GM12864 (cell line): ENCODE measurements around the gene TGFBR3.

ENCODE experiments used
- DNase-seq: peaks from one replicate; pipeline ENCODE4 v3.0.0-alpha.2; 2011; ENCODE audit warnings: low read depth
- H3K4me3 ChIP-seq: 2 replicates; pipeline ENCODE4 v1.5.1; 2011; ENCODE audit warnings: mild to moderate bottlenecking, low read depth, low read length, control low read depth
- CTCF ChIP-seq: IDR thresholded peaks from 2 replicates; pipeline ENCODE4 v1.5.1; 2011; ENCODE audit warnings: low read depth, mild to moderate bottlenecking, moderate library complexity, low read length, control low read depth, inconsistent platforms; ENCODE audit errors: missing control alignments

Gene TGFBR3

GRCh38 chr1:91916811-91917460 is 31.0 kb upstream of the TGFBR3 start:
- no peak for TF ChIP-seq CTCF
- no peak overlapping the region for H3K4me3 ChIP-seq
- DNase-seq: no peak

- no peak overlapping the region for H3K4me3 ChIP-seq
- no peak for TF ChIP-seq CTCF
- no peak for DNase-seq
Observed at GRCh38 chr1:91916046-91916445, 30.1 kb upstream of the TGFBR3 start.

GRCh38 chr1:91913018-91913417 is 27.1 kb upstream of the TGFBR3 start:
- TF ChIP-seq CTCF: no peak
- DNase-seq: no peak

GRCh38 chr1:91912266-91912665 is 26.3 kb upstream of the TGFBR3 start:
- DNase-seq: no peak
- H3K4me3 ChIP-seq: no peak overlapping the region
- no peak for TF ChIP-seq CTCF

More at GRCh38 chr1:91913018-91913417, 27.1 kb upstream of the TGFBR3 start:
- H3K4me3 ChIP-seq: no peak overlapping the region

- DNase-seq: no peak
- TF ChIP-seq CTCF: no peak
- no peak overlapping the region for H3K4me3 ChIP-seq
Observed at GRCh38 chr1:91901231-91901630, 15.3 kb upstream of the TGFBR3 start.

GRCh38 chr1:91900562-91900961 is 14.6 kb upstream of the TGFBR3 start:
- TF ChIP-seq CTCF: no peak
- no peak overlapping the region for H3K4me3 ChIP-seq
- DNase-seq: no peak

GRCh38 chr1:91897016-91897415 is 11.1 kb upstream of the TGFBR3 start:
- TF ChIP-seq CTCF: no peak
- DNase-seq: no peak
- H3K4me3 ChIP-seq: no peak overlapping the region
